ENCODE data around the gene ZBTB42.

- TF ChIP-seq CTCF (IDR thresholded peaks at IDR 0.05) (no peak), POLR2A (IDR thresholded peaks at IDR 0.05) (no peak), POLR2AphosphoS5 (IDR thresholded peaks at IDR 0.05) (no peak), EP300 (IDR thresholded peaks at IDR 0.05; ENCODE audit: low read depth) (no peak)
Observed at GRCh38 chr14:104791425-104791824, 9.5 kb upstream of the ZBTB42 start.

All from transverse colon (tissue), 4 donors.